ENCODE results near the gene NKX6-2. TPM values are rescaled to one million over a fixed set of nuclear protein-coding genes. Genes with fewer than 3 reads are reported as not detected.

Gene NKX6-2
- total RNA-seq, 1 experiment from 2014 or later: not detected

DNA sequence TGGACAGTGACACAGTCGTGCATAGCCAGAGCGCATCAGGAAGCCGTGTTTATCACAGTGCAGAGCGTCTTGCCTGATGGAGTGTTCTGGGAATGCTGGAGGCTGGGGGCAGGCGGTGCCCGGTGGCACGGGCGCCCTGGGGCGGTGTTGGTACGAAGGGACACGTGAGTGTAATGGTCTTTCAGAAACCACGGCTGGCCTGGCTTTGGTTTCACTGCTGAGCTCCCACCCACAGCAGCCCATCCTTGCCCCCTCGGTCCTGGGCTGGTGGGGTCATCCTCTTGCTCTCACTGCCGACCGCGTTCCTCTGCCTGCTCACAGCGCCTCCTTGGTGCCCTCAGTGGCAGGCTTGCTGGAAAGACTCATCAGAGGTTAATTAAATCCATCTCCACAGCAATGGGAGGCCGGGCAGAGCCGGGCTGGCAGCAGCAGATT is 50.6 kb downstream of the NKX6-2 start:
- no peak overlapping the region for H3K4me3 ChIP-seq (ENCODE audit: low read depth, low read length)
- Mint-ChIP-seq H3K36me3 (ENCODE audit: insufficient read depth, unreplicated experiment) (no peaks in the 10 kb centered on the region), H3K4me3 (ENCODE audit: unreplicated experiment) (no peak overlapping the region), H3K27me3 (ENCODE audit: insufficient read depth, unreplicated experiment) (no peaks in the 10 kb centered on the region), H3K4me1 (ENCODE audit: low read depth, unreplicated experiment) (no peaks in the 10 kb centered on the region), H3K9me3 (ENCODE audit: unreplicated experiment) (no peaks in the 10 kb centered on the region), H3K27ac (ENCODE audit: unreplicated experiment) (no peak overlapping the region)
- TF ChIP-seq, protein P1, sequence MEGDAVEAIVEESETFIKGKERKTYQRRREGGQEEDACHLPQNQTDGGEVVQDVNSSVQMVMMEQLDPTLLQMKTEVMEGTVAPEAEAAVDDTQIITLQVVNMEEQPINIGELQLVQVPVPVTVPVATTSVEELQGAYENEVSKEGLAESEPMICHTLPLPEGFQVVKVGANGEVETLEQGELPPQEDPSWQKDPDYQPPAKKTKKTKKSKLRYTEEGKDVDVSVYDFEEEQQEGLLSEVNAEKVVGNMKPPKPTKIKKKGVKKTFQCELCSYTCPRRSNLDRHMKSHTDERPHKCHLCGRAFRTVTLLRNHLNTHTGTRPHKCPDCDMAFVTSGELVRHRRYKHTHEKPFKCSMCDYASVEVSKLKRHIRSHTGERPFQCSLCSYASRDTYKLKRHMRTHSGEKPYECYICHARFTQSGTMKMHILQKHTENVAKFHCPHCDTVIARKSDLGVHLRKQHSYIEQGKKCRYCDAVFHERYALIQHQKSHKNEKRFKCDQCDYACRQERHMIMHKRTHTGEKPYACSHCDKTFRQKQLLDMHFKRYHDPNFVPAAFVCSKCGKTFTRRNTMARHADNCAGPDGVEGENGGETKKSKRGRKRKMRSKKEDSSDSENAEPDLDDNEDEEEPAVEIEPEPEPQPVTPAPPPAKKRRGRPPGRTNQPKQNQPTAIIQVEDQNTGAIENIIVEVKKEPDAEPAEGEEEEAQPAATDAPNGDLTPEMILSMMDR (IDR thresholded peaks at IDR 0.05; ENCODE audit: insufficient read depth in 1 of 2, low read depth in 1 of 2, low read length in 1 of 2, severe bottlenecking in 1 of 2, unreplicated experiment in 1 of 2): no peak
- CTCF ChIA-PET: no interaction called here
- H3K4me1 ChIP-seq: peaks cover 4% of the 10 kb centered on the region; the same call in 1 of the 2 replicates
- H3K27me3 ChIP-seq (replicated peaks; ENCODE audit: control insufficient read depth, insufficient read depth, low read length): no peaks in the 10 kb centered on the region
- H3K9me3 ChIP-seq: no peaks in the 10 kb centered on the region
- intact Hi-C loops (cut with micrococcal nuclease; ENCODE audit: unreplicated experiment): no loop called here
- POLR2A ChIA-PET: no interaction called here
- DNase-seq: no peak
- H3K36me3 ChIP-seq (ENCODE audit: control insufficient read depth, insufficient read depth, low read length): no peaks in the 10 kb centered on the region; the same call in none of the 2 replicates
- no TSS peak for BruUV-seq (replicated peaks)

DNA sequence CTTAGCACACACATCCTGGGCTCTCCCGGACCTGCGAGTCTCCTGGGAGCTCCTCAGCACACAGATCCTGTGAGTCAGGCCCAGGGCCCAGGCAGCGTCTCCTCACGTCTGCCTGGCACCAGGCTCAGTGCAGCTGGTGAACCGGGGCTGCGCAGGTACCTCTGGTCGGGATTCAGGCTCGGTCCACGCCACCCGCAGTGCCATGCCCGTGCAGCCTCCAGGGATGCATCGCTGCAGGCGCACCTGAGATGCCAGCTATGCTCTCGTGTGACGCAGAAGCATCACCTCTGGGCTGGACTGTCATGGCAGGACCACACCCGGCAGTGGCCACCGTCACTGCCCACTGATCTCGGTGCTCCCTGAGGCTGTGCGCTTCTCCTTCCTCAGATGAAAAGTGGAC is 52.0 kb downstream of the NKX6-2 start:
- Mint-ChIP-seq H3K4me3 (ENCODE audit: unreplicated experiment) (no peak overlapping the region), H3K27ac (ENCODE audit: unreplicated experiment) (no peak overlapping the region), H3K9me3 (ENCODE audit: unreplicated experiment) (no peaks in the 10 kb centered on the region), H3K4me1 (ENCODE audit: low read depth, unreplicated experiment) (no peaks in the 10 kb centered on the region), H3K36me3 (ENCODE audit: insufficient read depth, unreplicated experiment) (no peaks in the 10 kb centered on the region), H3K27me3 (ENCODE audit: insufficient read depth, unreplicated experiment) (no peaks in the 10 kb centered on the region)
- intact Hi-C loops (cut with micrococcal nuclease; ENCODE audit: unreplicated experiment): no loop called here
- H3K4me1 ChIP-seq: no peaks in the 10 kb centered on the region
- ChIA-PET POLR2A (no interaction called here), CTCF (no interaction called here)
- DNase-seq: no peak
- no peaks in the 10 kb centered on the region for H3K9me3 ChIP-seq
- no TSS peak for BruUV-seq (replicated peaks)
- no peaks in the 10 kb centered on the region for H3K27me3 ChIP-seq (replicated peaks; ENCODE audit: control insufficient read depth, insufficient read depth, low read length)
- TF ChIP-seq, protein P1 (IDR thresholded peaks at IDR 0.05; ENCODE audit: insufficient read depth in 1 of 2, low read depth in 1 of 2, low read length in 1 of 2, severe bottlenecking in 1 of 2, unreplicated experiment in 1 of 2): no peak
- no peak overlapping the region for H3K4me3 ChIP-seq (ENCODE audit: low read depth, low read length)
- H3K36me3 ChIP-seq (ENCODE audit: control insufficient read depth, insufficient read depth, low read length): no peaks in the 10 kb centered on the region; the same call in 1 of the 2 replicates

Other genes starting within 250 kb of the NKX6-2 start
- 43.9 and 44.5 TPM in 2 replicates for gene INPP5A, start 248.4 kb downstream of the NKX6-2 start, total RNA-seq (2022)
- gene CFAP46, start 156.4 kb upstream of the NKX6-2 start, total RNA-seq (2022): 1.0 TPM in 1 of 2 replicates, not detected in the other

All from Caco-2 (cell line).